ENCODE measurements around the gene RGL4. TPM values are rescaled to one million over a fixed set of nuclear protein-coding genes. Genes with fewer than 3 reads are reported as not detected.
A peak's percentile ranks its signal among the peaks of the same experiment; 100 is the strongest.

RGL4 gene
- total RNA-seq, 2 experiments from 2014 or later, result 24.6 to 24.8 TPM

DNA sequence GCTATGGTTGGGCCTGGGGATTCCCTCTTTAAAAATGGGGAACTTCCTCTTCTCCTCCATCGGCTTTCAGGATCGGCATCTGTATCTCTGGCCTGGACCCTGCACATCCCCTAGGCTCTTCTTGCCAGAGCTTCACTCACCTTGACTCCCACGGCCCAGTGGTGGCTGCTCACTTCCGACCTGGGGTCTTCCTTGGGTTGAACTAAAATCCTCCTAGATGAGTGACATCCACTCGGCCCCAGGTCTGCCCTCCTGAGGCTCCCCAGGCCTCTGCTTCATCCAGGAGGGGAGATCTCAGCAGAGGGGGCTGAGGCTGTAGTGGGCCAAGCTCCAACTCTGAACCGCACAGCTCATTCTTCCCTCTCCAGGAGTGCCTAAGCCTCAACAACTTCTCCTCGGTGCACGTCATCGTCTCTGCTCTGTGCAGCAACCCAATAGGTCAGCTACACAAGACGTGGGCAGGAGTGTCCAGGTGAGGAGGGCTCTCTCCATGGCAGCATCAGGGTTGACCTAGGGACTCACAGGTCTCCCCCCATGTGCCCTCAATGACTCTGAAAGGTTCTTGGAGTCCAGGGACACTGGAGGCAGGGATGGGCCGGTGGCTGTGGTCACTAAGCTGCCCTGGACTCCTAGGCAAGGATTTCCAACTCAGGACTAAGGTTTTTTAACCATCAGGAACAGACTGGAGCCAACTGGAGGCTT, 3.3 kb downstream of the RGL4 start:
- no peaks in the 10 kb centered on the region for H3K9me3 Mint-ChIP-seq
- DNase-seq, result no peak
- CTCF ChIA-PET, result no interaction called here
- H3K36me3 Mint-ChIP-seq (ENCODE audit: low read depth), result peaks cover 60% of the 10 kb centered on the region
- TF ChIP-seq, protein P1, sequence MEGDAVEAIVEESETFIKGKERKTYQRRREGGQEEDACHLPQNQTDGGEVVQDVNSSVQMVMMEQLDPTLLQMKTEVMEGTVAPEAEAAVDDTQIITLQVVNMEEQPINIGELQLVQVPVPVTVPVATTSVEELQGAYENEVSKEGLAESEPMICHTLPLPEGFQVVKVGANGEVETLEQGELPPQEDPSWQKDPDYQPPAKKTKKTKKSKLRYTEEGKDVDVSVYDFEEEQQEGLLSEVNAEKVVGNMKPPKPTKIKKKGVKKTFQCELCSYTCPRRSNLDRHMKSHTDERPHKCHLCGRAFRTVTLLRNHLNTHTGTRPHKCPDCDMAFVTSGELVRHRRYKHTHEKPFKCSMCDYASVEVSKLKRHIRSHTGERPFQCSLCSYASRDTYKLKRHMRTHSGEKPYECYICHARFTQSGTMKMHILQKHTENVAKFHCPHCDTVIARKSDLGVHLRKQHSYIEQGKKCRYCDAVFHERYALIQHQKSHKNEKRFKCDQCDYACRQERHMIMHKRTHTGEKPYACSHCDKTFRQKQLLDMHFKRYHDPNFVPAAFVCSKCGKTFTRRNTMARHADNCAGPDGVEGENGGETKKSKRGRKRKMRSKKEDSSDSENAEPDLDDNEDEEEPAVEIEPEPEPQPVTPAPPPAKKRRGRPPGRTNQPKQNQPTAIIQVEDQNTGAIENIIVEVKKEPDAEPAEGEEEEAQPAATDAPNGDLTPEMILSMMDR (IDR thresholded peaks at IDR 0.05), result no peak
- H3K36me3 ChIP-seq (ENCODE audit: insufficient read depth, low read length), result peaks cover 43% of the 10 kb centered on the region
- intact Hi-C loops (cut with DNase I, micrococcal nuclease), result loop anchor here in 1 of 2 experiments (10.0 kb wide), 1 partner anchor 549 kb away; the partner anchor contains the start of genes RAB36 and RSPH14
- no peaks in the 10 kb centered on the region for H3K27me3 ChIP-seq (ENCODE audit: control insufficient read depth in 1 of 2, insufficient read depth in 2 of 2, low read length in 2 of 2)
- peaks cover 53% of the 10 kb centered on the region for H3K4me1 ChIP-seq (ENCODE audit: insufficient read depth, low read length)
- no peak for ATAC-seq (ENCODE audit: poor library complexity)
- H3K27me3 Mint-ChIP-seq, result no peaks in the 10 kb centered on the region
- POLR2A ChIA-PET, result interaction anchor here (3.7 kb wide), 1 partner anchor 22 kb away, joined by 74 read pairs; no protein-coding TSS in a partner anchor
- peak overlapping the region; percentile 91 to 97 for H3K27ac ChIP-seq (ENCODE audit: low read depth in 1 of 2, low read length in 2 of 2)
- H3K27ac Mint-ChIP-seq, result peak overlapping the region; percentile 97
- H3K4me3 ChIP-seq (ENCODE audit: low read length), result no peak overlapping the region
- H3K4me1 Mint-ChIP-seq (ENCODE audit: low read depth), result peaks cover 44% of the 10 kb centered on the region
- no peaks in the 10 kb centered on the region for H3K9me3 ChIP-seq (ENCODE audit: control insufficient read depth in 1 of 2, insufficient read depth in 1 of 2, low read length in 2 of 2)
- no peak overlapping the region for H3K4me3 Mint-ChIP-seq

DNA sequence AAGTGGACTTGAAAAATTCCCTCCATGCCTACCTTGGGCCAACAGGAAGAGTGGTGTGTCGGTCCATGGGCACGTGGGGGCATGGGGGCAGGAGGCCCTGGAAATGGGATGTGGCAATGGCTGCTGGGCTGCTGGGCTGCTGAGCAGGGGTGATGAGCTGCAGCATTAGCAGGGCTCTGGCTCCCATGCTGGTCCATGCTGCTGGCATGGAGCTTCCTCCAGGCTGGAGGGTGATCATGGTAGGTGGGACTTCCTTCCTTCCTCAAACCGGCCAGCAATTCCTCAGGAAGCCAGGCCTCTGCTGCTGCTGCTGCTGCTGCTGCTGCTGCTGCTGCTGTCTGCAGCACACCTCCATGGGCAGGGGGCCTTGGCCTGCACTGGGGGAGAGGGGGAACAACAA, 4.3 kb downstream of the RGL4 start:
- H3K4me1 Mint-ChIP-seq (ENCODE audit: low read depth), result peaks cover 44% of the 10 kb centered on the region
- peak overlapping the region; percentile 97 for H3K27ac Mint-ChIP-seq
- peaks cover 69% of the 10 kb centered on the region for H3K36me3 Mint-ChIP-seq (ENCODE audit: low read depth)
- DNase-seq, result peak in 1 of 14 experiments; percentile 29
- Histone ChIP-seq H3K27ac (ENCODE audit: low read depth in 1 of 2, low read length in 2 of 2) (peak overlapping the region; percentile 91 to 97), H3K4me3 (ENCODE audit: low read length) (no peak overlapping the region), H3K9me3 (ENCODE audit: control insufficient read depth in 1 of 2, insufficient read depth in 1 of 2, low read length in 2 of 2) (no peaks in the 10 kb centered on the region), H3K4me1 (ENCODE audit: insufficient read depth, low read length) (peaks cover 53% of the 10 kb centered on the region), H3K36me3 (ENCODE audit: insufficient read depth, low read length) (peaks cover 52% of the 10 kb centered on the region), H3K27me3 (ENCODE audit: control insufficient read depth in 1 of 2, insufficient read depth in 2 of 2, low read length in 2 of 2) (no peaks in the 10 kb centered on the region)
- no peak for ATAC-seq (ENCODE audit: poor library complexity)
- POLR2A ChIA-PET, result interaction anchor here (2.7 to 3.7 kb wide), 2 partner anchors 21 to 91 kb away, joined by 23 to 74 read pairs; partner anchors contain the start of gene SMARCB1
- CTCF ChIA-PET, result no interaction called here
- TF ChIP-seq, protein P1 (IDR thresholded peaks at IDR 0.05), result no peak
- no peaks in the 10 kb centered on the region for H3K27me3 Mint-ChIP-seq
- H3K4me3 Mint-ChIP-seq, result peak overlapping the region; percentile 15
- intact Hi-C loops (cut with DNase I, micrococcal nuclease), result loop anchor here (5.0 to 10.0 kb wide), 3 partner anchors 77 to 550 kb away; partner anchors contain the start of genes MMP11 (in 1 of the 2), RAB36 (in 1 of the 2), RSPH14 (in 1 of the 2) and SMARCB1 (in 1 of the 2)
- H3K9me3 Mint-ChIP-seq, result peaks cover 1% of the 10 kb centered on the region

DNA sequence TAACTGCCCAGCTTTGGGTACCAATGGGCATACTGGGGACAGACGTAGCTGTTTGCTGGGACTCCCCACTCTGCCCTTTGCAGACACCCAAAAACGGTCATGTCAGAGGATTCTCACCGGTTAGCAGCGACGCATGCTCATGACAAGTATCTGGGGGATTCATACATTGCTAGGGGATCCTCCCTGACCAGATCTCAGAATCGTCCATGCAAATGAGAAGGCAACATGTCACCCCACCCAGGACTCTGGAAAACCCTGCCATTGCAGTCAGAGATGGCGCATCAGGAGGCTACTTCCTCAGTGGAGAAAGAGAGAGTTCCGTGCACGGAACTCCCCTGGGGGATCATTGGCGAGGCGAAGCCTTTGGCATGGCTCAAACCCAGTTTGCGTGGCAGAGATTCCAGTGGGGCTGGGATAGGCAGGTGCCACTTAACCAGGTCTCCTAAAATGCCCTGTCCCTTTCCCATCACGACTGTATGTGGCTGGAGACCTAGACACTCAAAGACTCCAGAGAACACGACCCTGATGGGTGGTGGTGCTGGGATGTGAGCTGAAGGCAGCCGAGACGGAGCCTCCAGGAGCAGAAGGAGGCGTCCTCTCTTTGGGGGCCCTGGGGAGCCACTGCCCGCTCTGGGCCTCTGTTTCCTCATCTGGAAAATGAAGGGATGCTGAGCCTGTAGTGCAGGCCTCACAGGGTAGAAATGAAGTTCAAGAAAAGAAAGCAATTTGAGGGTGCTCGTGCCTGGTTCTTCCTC, 4.9 kb downstream of the RGL4 start:
- Mint-ChIP-seq H3K9me3 (peaks cover 3% of the 10 kb centered on the region), H3K36me3 (ENCODE audit: low read depth) (peaks cover 69% of the 10 kb centered on the region), H3K27ac (peak overlapping the region; percentile 97), H3K27me3 (no peaks in the 10 kb centered on the region), H3K4me1 (ENCODE audit: low read depth) (peaks cover 44% of the 10 kb centered on the region), H3K4me3 (peak overlapping the region; percentile 89)
- peaks cover 53% of the 10 kb centered on the region for H3K4me1 ChIP-seq (ENCODE audit: insufficient read depth, low read length)
- H3K9me3 ChIP-seq (ENCODE audit: control insufficient read depth in 1 of 2, insufficient read depth in 1 of 2, low read length in 2 of 2), result no peaks in the 10 kb centered on the region
- ChIA-PET POLR2A (interaction anchor here (0.8 to 3.7 kb wide), 14 partner anchors 9 to 218 kb away, joined by 3 to 74 read pairs (median 4); partner anchors contain the start of genes MIF, SLC2A11, SMARCB1 and ZNF70), CTCF (no interaction called here)
- intact Hi-C loops (cut with DNase I, micrococcal nuclease), result loop anchor here (1.0 to 10.0 kb wide), 4 partner anchors 22 to 551 kb away; partner anchors contain the start of genes MMP11 (in 1 of the 2), RAB36 (in 1 of the 2), RSPH14 (in 1 of the 2) and SMARCB1 (in 1 of the 2)
- peak overlapping the region; percentile 91 to 97 for H3K27ac ChIP-seq (ENCODE audit: low read depth in 1 of 2, low read length in 2 of 2)
- peak overlapping the region; percentile 64 for H3K4me3 ChIP-seq (ENCODE audit: low read length)
- TF ChIP-seq, protein P1 (IDR thresholded peaks at IDR 0.05), result no peak
- no peaks in the 10 kb centered on the region for H3K27me3 ChIP-seq (ENCODE audit: control insufficient read depth in 1 of 2, insufficient read depth in 2 of 2, low read length in 2 of 2)
- peaks cover 58% of the 10 kb centered on the region for H3K36me3 ChIP-seq (ENCODE audit: insufficient read depth, low read length)
- DNase-seq (peak in 2 of 14 experiments; percentile 35 to 42), ATAC-seq (ENCODE audit: poor library complexity) (no peak)
